CD4-positive, CD25-positive, alpha-beta regulatory T cell (primary cell): ENCODE data around the gene TBX4. TPM values are rescaled to one million over a fixed set of nuclear protein-coding genes. Genes with fewer than 3 reads are reported as not detected.

Source experiments
- polyA plus RNA-seq, 4 donors: library from polyadenylated mRNA; unstranded; fragments of 300-500 nt; fragmentation: Illumina TruSeq; gene quantifications; one replicate each; pipeline ENCODE4 v1.2.3, GENCODE V29; 2021
- total RNA-seq: library from RNA; stranded (reverse); gene quantifications from one replicate; pipeline ENCODE4 v1.2.3, GENCODE V29; 2022

The TBX4 gene
- total and polyA plus RNA-seq, 5 donors from 2014 or later, result not detected

Other genes starting within 250 kb of the TBX4 start
- gene TBX2, start 52.6 kb upstream of the TBX4 start, total RNA-seq, result not detected
- not detected for gene TBX2, start 52.6 kb upstream of the TBX4 start, polyA plus RNA-seq
- gene NACA2, start 138.8 kb downstream of the TBX4 start, total RNA-seq, result not detected
- gene NACA2, start 138.8 kb downstream of the TBX4 start, polyA plus RNA-seq, result not detected